ENCODE data around the gene PLCE1.

DNA sequence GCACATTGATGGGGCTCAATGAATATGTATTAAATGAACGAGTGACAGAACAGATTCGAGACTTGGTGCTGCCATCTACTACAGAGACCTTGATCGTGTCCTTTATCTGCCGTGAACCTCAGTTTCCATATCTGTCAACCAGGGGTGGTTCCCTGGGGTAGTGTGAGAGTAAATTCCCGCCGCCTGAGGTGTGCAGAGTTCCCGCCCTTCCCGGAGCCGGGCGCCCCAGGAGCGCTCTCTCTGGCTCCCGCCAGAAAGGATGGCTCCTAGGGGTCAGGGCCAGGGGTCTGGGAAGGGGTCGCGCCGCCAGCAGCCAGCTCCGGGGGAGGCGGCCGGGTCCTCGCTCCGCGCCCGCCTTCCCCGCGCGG, 333 bp upstream of the PLCE1 start:
- TF ChIP-seq ZNF274 (IDR thresholded peaks at IDR 0.05; ENCODE audit: low read depth, low read length) (no peak), SUZ12 (IDR thresholded peaks at IDR 0.05; ENCODE audit: extremely low read depth, insufficient read depth, insufficient read length) (no peak), YY1 (IDR thresholded peaks at IDR 0.05; ENCODE audit: insufficient read depth, insufficient read length) (no peak)

Data from NT2/D1 (cell line).